Left ventricle myocardium inferior (tissue), 1 donor: Measurements from ENCODE around the gene SLC25A24. TPM values are rescaled to one million over a fixed set of nuclear protein-coding genes. Genes with fewer than 3 reads are reported as not detected.

ENCODE experiments used
- DNase-seq: peaks from one replicate; pipeline ENCODE4 v3.0.0-alpha.2; 2020
- H3K27ac ChIP-seq: fragments of 200-600 bp; replicated peaks from 2 replicates; pipeline ENCODE4 v1.8.0; 2021
- H3K27me3 ChIP-seq: fragments of 200-600 bp; 2 replicates; pipeline ENCODE4 v1.8.0; 2021; ENCODE audit warnings: low read depth
- H3K36me3 ChIP-seq: fragments of 200-600 bp; 2 replicates; pipeline ENCODE4 v1.8.0; 2021
- H3K4me1 ChIP-seq: fragments of 200-600 bp; 2 replicates; pipeline ENCODE4 v1.8.0; 2021
- H3K4me3 ChIP-seq: fragments of 200-600 bp; 2 replicates; pipeline ENCODE4 v1.8.0; 2021; ENCODE audit warnings: mild to moderate bottlenecking, moderate library complexity
- H3K9me3 ChIP-seq: fragments of 200-600 bp; replicated peaks from 2 replicates; pipeline ENCODE4 v1.8.0; 2021
- intact Hi-C: fragments of 100-400 bp; cut with micrococcal nuclease; formaldehyde crosslinking; loops from one replicate; pipeline ENCODE4 v1.11.0; 2022
- total RNA-seq: library from RNA; stranded (reverse); fragmentation: NEBNext Ultra II Directional; extraction: Animal tissue kit (Norgen Biotek cat#: 25700); gene quantifications from one replicate; pipeline ENCODE4 v1.2.1, GENCODE V29; 2021
- TF ChIP-seq, protein P1 (sequence below): fragments of 200-600 bp; IDR thresholded peaks from 2 replicates; pipeline ENCODE4 v1.8.0; 2021; ENCODE audit warnings: antibody characterized with exemption, mild to moderate bottlenecking, borderline replicate concordance
- donor health status: DM: no; HTN: yes; CAD: no; lungs with severe emphysema.

Gene SLC25A24
- total RNA-seq, 1 donor from 2014 or later, result 13.9 TPM

DNA sequence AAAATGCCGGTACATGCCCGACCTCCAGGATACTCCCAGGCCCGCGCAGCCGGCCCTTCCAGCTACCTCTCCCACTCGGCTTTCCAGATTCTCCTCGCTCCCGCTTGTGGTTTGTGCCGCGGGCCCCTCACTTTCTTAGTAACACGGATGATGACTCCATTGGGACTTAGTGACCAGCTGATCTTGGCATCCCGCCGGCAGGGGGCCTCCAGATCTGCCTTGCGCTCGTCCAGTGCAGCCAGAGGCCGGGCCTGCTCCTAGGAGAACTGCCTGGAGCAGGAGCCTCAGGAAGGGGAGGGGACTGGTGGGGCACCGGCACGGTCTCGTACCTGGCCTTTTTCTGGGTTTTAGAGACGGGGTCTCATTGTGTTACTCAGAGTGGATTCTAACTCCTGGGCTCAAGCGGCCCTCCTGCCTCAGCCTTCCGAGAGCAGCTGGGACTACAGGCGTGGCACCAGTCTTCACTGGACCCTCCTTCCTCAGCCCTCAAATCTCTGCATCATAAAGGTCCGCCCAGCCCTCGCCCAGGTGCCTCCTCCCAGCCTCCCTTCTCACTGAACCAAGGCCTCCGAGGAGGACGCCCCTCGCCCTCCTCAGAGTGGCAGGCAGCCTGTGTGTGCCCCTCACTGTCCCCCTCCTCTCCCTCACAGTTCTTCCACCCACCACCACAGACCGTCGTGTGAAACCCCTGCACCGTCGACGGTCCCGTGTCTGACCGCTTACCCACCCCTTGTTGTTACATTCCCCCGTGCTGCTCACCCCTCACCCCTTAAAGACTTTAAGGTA is 78.6 kb downstream of the SLC25A24 start:
- intact Hi-C loops, result no loop called here
- H3K27me3 ChIP-seq, result peaks cover 18% of the 10 kb centered on the region
- peaks cover 27% of the 10 kb centered on the region for H3K4me1 ChIP-seq
- H3K27ac ChIP-seq, result no peak overlapping the region
- TF ChIP-seq, protein P1, sequence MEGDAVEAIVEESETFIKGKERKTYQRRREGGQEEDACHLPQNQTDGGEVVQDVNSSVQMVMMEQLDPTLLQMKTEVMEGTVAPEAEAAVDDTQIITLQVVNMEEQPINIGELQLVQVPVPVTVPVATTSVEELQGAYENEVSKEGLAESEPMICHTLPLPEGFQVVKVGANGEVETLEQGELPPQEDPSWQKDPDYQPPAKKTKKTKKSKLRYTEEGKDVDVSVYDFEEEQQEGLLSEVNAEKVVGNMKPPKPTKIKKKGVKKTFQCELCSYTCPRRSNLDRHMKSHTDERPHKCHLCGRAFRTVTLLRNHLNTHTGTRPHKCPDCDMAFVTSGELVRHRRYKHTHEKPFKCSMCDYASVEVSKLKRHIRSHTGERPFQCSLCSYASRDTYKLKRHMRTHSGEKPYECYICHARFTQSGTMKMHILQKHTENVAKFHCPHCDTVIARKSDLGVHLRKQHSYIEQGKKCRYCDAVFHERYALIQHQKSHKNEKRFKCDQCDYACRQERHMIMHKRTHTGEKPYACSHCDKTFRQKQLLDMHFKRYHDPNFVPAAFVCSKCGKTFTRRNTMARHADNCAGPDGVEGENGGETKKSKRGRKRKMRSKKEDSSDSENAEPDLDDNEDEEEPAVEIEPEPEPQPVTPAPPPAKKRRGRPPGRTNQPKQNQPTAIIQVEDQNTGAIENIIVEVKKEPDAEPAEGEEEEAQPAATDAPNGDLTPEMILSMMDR, result peak; percentile 21
- peak; percentile 42 for DNase-seq
- no peaks in the 10 kb centered on the region for H3K9me3 ChIP-seq
- peak overlapping the region; percentile 13 for H3K4me3 ChIP-seq
- H3K36me3 ChIP-seq, result no peaks in the 10 kb centered on the region

DNA sequence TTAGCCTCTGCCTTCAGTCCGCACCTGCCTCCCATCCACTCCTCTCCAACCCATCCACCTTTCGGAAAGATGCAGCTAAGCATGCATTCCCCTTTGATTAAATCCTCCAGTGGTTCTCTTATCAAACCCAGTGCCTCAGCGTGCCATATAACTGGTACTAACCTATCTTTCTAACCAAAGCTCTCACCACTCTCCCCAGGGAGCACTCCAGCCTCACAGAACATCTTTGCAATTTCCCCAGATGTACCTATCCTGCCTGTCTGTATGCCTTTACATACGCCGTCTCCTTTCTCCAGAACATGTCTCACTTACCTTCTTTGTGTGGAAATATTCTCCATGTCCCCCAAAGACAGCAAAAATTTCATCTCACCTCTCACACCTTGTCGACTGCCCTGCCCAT is 80.0 kb downstream of the SLC25A24 start:
- Histone ChIP-seq H3K27me3 (peaks cover 18% of the 10 kb centered on the region), H3K27ac (no peak overlapping the region), H3K4me1 (peaks cover 24% of the 10 kb centered on the region), H3K4me3 (no peak overlapping the region), H3K9me3 (no peaks in the 10 kb centered on the region), H3K36me3 (no peaks in the 10 kb centered on the region)
- intact Hi-C loops, result no loop called here
- no peak for DNase-seq
- TF ChIP-seq, protein P1, result no peak

DNA sequence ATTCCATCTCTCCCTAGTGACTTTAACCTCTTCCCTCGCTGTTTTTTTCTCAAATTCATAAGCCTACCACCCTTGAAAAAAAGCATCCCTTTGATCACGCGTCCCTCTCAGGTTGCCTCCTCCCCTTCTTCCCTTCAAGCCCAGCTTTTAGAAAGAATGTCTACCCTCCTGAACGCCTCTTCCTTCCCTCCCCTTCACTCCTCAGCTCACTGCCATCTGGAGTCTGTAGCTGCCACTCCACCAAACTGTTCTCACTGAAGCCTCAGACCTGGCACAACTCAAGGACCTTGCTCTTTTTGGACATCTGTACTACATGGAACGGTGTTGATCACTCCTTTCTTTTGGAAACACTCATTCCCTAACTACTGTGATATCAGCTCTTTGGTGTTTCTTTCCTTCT is 80.6 kb downstream of the SLC25A24 start:
- H3K4me3 ChIP-seq, result no peak overlapping the region
- DNase-seq, result no peak
- H3K4me1 ChIP-seq, result peaks cover 22% of the 10 kb centered on the region
- intact Hi-C loops, result no loop called here
- no peaks in the 10 kb centered on the region for H3K9me3 ChIP-seq
- H3K27ac ChIP-seq, result no peak overlapping the region
- peaks cover 18% of the 10 kb centered on the region for H3K27me3 ChIP-seq
- no peaks in the 10 kb centered on the region for H3K36me3 ChIP-seq
- TF ChIP-seq, protein P1, result no peak

DNA sequence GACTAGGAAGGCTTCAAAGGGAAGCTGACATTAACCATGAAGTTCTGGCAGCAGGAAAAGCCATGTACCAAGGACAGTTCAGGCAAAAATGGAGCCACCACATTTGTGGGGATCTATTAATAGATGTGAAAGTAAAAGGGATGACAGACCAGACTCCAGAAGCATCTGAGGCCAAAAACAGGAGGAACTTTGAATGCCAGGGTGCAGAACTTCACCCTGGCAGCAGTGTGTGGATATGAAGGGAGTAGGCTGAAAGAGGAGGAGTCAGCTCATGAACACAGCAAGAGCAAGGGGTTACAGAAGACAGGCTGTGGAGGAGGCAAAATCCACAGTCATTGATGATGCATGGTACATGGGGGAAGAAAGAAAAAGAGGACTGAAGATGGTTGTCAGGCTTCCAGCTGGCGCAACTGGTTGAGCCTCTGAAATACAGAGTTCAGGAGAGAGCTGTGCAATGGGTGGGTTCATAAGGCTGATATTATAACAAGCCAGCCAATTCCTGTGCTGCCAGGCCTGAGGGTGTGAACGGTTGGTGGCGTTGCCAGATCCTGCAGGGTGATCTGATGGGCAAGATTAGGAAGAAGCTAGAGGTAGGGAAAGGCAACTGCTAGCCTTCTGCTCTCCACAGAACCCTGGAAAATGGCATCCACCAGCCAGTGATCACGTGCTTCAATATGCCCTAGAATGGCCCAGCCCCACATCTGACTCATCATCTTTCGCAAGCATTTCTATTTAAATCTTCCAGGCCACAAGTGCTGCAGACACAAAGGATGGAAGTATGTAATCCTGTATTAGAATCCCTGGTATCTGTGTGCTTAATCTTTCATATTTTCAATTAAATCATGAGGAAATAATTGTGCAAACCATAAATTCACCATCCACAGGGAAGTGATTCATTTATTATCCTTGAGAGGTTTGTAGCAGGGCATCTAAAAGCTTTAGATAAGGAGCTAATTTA is 81.9 kb downstream of the SLC25A24 start:
- TF ChIP-seq, protein P1, result no peak
- no peak for DNase-seq
- peaks cover 18% of the 10 kb centered on the region for H3K27me3 ChIP-seq
- no peak overlapping the region for H3K27ac ChIP-seq
- H3K36me3 ChIP-seq, result no peaks in the 10 kb centered on the region
- intact Hi-C loops, result no loop called here
- H3K9me3 ChIP-seq, result no peaks in the 10 kb centered on the region
- no peak overlapping the region for H3K4me3 ChIP-seq
- H3K4me1 ChIP-seq, result peaks cover 22% of the 10 kb centered on the region

DNA sequence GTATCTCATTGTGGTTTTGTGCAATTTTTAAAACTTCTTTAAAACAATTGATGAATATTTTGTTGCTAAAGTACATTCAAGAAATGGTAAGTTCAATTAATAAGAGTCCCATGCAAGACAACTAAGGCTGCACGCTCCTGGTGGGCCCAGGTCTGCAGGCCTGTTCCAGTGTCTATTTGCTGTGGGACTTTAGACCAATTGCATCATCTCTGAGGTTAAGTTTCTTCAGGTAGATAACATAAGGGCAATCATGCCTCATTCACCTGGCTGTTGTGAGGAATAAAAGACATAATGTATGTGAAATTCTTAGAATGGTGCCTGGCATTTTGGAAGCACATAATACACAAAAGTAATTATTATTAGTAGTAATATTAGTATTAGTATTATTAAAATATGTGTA is 82.9 kb downstream of the SLC25A24 start:
- Histone ChIP-seq H3K4me3 (no peak overlapping the region), H3K36me3 (no peaks in the 10 kb centered on the region), H3K27ac (no peak overlapping the region), H3K4me1 (peaks cover 22% of the 10 kb centered on the region), H3K27me3 (peaks cover 18% of the 10 kb centered on the region), H3K9me3 (no peaks in the 10 kb centered on the region)
- TF ChIP-seq, protein P1, result no peak
- no peak for DNase-seq
- intact Hi-C loops, result no loop called here
